GM21723 (cell line): ENCODE results near the gene CYP46A1.

ENCODE experiments used
- ATAC-seq: cut with Tn5 transposase; IDR thresholded peaks from one replicate; pipeline ENCODE4 v1.9.1; 2021; ENCODE audit warnings: mild to moderate bottlenecking, moderate library complexity; ENCODE audit not compliant: unreplicated experiment

CYP46A1 gene

GRCh38 chr14:99707420-99707819 is 23.3 kb downstream of the CYP46A1 start:
- no peak for ATAC-seq

GRCh38 chr14:99707921-99708320 is 23.8 kb downstream of the CYP46A1 start:
- ATAC-seq = no peak

GRCh38 chr14:99708449-99708848 is 24.4 kb downstream of the CYP46A1 start:
- no peak for ATAC-seq

GRCh38 chr14:99713972-99714371 is 29.9 kb downstream of the CYP46A1 start:
- no peak for ATAC-seq

GRCh38 chr14:99715266-99716000 is 31.3 kb downstream of the CYP46A1 start:
- ATAC-seq = no peak

GRCh38 chr14:99716091-99716849 is 32.2 kb downstream of the CYP46A1 start:
- ATAC-seq = no peak

GRCh38 chr14:99716850-99717681 is 33.0 kb downstream of the CYP46A1 start:
- no peak for ATAC-seq

- ATAC-seq = no peak
Observed at GRCh38 chr14:99717682-99718013, 33.5 kb downstream of the CYP46A1 start.

- peak; percentile 95 for ATAC-seq
Observed at GRCh38 chr14:99718031-99718810, 34.1 kb downstream of the CYP46A1 start.

GRCh38 chr14:99718811-99719192 is 34.7 kb downstream of the CYP46A1 start:
- ATAC-seq = peak; percentile 65

- ATAC-seq = no peak
Observed at GRCh38 chr14:99720941-99721791, 37.1 kb downstream of the CYP46A1 start.

GRCh38 chr14:99721792-99722516 is 37.9 kb downstream of the CYP46A1 start:
- ATAC-seq = no peak

GRCh38 chr14:99722741-99723140 is 38.6 kb downstream of the CYP46A1 start:
- ATAC-seq = no peak

GRCh38 chr14:99724196-99724891 is 40.2 kb downstream of the CYP46A1 start:
- no peak for ATAC-seq

GRCh38 chr14:99724939-99725773 is 41.1 kb downstream of the CYP46A1 start:
- ATAC-seq = no peak

- no peak for ATAC-seq
Observed at GRCh38 chr14:99725774-99726537, 41.9 kb downstream of the CYP46A1 start.

GRCh38 chr14:99726538-99727095 is 42.5 kb downstream of the CYP46A1 start:
- no peak for ATAC-seq
